Measurements from ENCODE around the gene CD81.

- TF ChIP-seq POLR2AphosphoS5 (IDR thresholded peaks at IDR 0.05), result no peak
- TF ChIP-seq CTCF (IDR thresholded peaks at IDR 0.05), result no peak
Observed at GRCh38 chr11:2357246-2357645, 19.9 kb upstream of the CD81 start.

Data from gastroesophageal sphincter (tissue), 3 donors.